DMS114 treated with DMSO at 0.1 percent for 48 hours (cell line): ENCODE measurements around the gene PRDM16.

Experiments used
- DNase-seq: peaks from one replicate; lab custom pipeline; 2025; ENCODE audit not compliant: unreplicated experiment; lab: John Stamatoyannopoulos, UW

Gene PRDM16

DNA sequence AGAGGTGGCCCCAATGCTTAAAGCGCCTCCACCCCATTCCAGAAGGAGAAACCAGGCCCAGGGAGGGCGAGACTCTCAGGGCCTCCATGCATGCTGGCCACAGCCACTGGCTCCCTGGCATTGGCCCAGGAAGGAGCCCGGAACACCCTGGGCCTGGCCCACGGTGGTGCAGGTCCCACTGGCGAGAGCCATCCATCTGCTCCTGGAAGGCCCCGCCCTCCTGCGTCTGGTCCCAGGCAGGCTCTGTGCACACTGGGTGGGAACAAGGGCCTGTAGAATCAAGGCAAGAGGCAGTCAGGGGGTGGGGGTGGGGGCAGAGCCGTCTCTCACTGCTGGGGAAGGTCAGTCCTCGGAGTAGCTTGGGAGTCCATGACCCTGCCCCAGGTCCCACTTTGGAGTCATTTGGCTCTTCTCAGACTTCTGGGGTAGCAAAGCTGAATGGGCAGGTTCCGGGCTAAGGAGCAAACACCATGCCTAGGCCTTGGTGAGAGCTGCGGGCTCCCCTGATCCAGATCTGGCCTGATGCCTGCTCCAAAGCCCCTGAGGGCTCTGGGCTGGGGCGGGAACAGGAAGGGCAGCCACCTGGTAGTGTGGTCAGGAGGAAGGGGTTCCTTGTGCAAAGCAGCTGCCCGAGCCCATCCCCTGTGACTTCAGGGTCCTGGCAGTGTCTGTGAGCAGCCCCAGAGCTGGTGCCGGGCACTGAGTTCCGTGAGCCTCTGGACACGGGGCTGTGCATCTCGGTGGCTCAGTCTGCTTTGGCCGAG lies 278.4 kb downstream of the PRDM16 start:
- DNase-seq = no peak

DNA sequence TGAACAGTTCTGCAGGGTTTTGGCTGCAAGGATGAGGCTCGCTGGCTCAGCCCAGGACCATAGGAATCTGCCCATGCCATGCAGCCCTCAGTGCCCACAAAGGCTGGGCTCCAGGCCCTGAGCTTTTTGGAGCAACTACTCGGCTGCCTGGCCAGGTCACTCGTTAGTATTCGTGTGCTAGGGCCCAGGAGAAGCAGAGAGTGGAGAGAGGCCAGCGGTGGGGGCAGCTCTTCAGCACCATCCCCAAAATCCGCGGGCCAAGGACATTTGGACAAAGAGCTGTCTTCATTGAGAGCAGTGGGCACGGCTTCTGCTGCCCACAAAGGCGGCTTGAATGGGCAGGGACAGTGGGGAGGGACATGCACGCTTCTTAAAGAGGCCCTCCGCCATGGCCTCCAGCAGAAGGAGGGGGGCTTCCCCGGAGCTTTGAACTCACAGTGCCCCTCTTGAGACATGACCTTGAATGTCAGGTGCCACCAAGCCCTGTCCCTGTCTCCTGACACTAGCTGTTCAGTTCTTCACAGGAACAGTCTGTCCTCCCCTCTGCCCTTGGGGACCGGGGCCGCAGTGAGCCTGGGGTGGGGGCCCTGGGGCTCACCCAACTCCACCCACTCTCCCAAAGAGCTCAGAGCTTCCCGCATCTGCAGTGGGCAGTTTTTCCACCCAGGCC lies 279.3 kb downstream of the PRDM16 start:
- no peak for DNase-seq

DNA sequence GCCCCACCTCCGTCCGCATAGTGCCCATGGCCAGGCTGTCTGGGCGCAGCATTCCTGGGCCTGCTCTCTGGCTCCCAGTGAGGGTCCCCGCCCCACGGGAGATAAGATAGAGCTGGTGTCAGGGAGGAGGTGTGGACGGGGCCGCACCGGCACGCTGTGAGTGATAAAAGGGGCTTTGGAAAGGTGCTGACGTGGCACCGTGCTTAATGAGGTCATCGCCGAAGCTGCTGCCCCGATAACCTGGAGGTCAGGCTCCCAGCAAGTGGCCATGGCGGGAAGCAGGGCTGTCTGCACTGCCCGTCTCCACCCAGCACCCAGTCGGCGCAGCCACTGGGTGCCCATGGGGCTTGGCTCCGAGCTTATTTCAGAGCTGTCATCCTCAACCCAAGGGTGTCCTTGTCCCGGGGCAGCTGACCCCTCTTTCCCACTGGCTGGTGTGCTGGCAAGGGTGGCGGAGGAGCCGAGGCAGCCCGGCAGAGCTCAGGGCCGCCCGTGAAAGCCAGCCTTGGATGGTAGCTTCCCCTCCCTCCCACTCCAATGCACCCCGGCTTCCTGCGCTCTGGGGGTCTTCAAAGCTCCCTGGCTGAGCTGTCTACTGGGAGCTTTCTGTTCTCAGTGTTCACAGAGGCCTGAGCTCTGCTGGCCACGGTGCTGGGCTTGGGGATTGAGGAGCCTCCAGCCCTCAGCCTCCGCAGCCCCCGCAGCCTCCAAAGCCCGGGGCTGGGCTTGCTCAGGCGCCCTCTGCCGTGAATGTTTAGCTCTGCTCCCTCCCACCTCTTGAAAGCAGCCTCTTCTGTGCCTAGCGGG lies 280.4 kb downstream of the PRDM16 start:
- DNase-seq = no peak

DNA sequence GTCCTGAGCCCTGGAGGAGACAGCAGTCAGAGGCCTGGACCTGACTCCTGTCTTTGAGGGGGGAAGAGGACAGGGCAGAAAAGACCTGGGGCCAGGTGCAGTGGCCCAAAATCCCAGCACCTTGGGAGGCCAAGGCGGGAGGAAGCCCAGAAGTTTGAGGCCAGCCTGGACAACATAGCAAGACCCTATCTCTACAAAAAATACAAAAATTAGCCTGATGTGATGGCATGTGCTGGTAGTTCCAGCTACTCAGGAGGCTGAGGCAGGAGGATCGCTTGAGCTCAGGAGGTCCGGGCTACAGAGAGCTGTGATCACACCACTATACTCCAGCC lies 280.9 kb downstream of the PRDM16 start:
- DNase-seq = no peak

DNA sequence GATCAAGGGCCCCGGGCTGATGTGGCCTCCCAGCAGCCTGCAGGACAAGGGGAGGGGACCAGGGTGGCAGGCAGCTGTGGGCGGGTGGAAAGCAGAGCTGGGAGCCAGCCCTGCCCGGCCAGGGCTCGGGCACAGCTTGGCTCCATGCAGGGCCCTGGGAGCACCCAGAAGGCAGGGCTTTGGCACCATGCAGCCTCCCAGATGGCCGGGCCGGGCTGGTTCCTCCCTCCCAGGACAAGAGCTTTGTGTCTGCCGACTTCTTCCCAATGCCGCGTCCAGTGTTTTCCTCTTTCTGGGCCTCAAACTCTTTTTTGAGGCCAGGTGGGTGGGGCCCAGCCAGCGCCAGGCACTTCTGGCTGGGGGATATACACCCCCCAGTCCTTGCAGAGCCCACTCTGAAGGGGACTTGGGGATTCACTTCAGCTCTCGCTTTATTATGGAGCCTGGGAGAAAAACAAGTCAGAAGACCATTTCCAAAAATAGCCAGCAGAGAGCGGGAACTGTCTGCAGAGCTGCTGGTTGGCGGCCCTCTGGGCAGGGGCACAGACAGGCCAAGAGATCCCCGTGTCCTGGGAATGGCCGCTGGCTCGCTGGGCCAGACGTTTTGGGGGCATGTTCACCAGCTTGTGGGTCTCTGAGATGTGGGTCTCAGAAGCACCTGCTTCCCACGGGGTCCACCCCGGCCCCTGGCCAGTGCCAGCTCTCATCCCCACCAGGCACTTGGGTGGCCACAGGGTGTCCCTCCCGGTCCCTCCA lies 281.7 kb downstream of the PRDM16 start:
- DNase-seq = no peak

DNA sequence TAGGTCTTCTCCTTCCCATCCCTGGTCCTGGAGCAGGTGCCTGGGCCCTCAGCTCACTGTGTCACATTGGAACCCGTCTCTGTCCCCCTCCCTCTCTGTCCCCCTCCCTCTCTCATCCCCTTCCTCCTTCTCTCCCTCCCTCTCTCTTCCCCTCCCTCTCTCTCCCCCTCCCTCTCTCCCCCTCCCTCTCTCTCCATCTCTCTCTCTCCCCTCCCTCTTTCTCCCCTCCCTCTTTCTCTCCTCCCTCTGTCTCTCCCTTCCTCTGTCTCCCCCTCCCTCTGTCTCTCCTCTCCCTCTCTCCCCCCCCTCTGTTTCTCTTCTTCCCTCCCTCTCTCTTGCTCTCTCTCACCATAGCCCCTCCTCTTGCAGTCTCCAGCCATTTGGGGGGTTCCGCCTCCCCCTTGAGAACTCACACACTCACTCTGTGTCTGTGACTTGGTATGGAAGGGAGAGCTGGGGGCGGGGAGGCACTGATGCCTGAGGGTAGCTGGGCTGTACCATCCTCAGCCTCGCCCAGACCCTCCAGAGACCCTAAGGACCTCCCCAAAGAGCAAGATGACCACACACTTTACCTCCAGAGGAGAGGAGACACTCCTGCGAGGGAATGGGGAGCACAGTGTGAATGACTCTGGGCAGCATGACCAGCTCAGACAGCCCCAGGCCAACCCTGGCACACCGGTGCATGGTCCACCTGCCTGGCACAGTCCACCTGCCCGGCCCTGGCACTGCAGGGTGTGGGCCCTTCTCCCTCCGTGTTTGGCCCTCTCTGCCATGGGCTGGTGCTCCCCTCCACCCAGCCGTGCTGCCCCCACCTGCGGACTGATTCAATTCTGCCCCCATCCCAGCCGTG lies 282.7 kb downstream of the PRDM16 start:
- DNase-seq = no peak

DNA sequence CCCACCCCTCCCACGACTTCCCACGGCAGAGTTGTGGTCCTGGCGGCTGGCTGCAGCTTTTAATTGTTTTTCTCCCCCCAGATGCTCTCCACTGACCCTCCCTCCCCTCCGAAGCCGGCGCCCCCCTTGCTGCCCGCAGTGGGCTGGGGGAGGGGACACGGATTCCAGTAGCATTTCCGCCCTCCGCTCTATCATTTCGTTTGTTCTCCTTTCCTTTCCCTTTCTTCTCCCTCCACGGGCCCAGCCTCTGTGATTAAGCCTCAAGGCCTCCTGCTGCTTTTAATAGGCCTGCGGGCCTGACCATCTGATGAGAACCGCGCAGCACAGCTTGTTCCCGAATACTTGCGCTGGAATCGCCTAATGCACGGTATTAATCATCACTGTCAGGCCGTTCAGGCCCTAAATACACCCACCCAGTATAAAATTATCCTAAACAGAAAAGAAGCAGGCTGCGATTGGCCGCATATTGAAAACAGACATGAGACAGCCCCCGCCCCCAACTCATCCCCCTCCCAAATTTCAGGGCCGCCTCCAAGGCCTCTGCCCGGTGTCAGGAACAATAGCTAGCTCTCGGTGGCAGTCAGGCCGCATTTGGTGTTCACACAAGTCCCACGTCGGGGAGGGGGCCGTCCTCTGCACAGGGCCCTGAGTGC lies 283.4 kb downstream of the PRDM16 start:
- DNase-seq = no peak

DNA sequence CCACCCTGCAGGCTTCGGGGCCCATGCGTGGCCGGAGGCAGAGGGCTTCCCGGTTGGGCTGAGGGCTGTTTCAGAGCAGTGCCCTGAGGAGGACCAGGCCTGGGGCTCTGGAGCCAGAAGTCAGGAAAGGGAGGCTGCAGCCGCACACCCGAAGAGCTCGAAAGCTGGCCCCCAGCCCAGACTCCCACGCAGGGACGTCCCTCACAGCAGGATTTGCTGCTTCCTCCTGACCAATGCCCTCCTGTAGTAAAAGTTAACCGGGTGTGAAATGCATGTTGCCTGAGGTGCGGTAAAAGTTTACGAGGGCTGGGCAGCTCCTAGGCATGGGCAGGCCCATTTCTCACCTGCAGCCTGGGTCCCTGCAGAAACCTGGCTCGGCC lies 283.9 kb downstream of the PRDM16 start:
- DNase-seq = no peak

DNA sequence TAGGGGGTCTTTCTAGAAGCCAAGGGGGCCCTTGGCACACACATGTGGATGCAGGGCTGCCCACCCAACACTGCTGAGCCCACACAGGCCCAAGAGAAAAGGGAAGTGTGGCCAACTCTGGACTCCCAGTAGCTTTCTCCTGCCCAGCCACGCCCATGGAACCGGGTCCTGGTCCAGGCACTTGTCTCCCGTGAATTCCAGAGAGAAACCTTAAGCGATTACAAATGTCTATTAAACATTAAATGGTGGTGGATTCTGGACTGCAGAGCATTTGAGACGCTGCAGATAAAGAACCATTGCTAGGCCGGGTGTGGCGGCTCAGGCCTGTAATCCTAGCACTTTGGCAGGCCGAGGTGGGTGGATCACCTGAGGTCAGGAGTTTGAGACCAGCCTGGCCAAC lies 284.9 kb downstream of the PRDM16 start:
- no peak for DNase-seq

DNA sequence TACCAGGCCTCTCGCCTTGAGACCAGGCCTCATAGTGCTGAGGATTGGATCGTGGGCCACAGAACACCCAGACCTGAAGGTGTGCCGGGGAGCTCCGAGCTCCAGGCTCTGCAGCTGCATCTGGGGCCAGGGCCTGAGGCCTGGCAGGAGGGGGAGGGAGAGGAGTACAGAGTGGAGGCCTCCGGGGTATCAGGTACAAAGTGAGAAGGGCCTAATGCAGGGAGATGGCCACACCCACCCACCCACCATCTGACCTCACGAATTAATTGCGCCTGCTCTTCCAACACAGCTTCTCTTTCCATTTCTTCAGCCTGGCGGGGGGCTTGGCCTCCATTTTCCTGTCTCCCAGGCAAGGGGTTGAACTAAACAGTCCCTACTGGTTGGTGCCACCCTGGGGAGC lies 286.1 kb downstream of the PRDM16 start:
- no peak for DNase-seq

DNA sequence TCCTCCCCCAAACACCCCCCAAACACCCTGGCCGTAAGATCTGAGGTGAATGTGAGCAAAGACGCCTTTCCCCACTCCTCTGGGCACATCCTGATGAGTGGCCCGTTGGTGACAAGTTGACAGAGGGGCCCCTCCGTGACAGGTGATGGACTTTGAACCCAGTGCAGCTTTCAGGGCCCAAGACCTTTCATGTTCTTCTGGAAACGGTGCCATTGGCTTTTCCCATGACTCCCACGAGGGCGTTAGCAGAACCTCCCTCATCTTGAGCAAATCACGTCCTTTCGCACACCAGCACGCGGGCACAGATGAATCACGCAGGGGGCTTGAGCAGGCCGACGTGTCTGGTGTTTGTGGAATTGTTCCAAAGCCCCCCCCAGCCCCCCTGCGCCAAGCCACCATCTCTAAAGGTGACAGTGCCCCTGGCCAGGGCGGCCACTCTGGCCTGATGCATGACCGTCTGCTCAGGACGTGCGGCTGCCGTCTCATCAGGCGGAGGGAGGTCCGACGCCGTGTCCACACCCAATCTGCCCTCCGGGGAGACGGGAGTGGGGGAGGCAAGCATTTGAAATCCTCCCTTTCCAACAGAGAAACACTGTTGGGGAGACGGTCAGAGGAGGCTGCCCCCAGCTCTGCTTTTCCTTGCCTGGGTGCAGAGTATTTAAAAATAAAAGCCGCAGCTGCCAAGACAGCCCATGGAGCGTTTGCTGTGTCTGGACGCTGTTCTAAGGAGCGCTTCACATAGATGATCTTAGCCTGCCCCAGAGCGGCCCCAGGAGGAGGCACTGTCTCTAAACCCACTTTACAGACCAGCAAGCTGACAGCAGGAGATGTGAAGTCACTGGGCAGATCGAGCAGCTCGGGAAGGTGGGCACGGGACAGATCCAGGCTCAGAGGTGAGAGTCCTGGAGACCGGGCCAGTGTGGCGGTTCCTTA lies 287.2 kb downstream of the PRDM16 start:
- no peak for DNase-seq

DNA sequence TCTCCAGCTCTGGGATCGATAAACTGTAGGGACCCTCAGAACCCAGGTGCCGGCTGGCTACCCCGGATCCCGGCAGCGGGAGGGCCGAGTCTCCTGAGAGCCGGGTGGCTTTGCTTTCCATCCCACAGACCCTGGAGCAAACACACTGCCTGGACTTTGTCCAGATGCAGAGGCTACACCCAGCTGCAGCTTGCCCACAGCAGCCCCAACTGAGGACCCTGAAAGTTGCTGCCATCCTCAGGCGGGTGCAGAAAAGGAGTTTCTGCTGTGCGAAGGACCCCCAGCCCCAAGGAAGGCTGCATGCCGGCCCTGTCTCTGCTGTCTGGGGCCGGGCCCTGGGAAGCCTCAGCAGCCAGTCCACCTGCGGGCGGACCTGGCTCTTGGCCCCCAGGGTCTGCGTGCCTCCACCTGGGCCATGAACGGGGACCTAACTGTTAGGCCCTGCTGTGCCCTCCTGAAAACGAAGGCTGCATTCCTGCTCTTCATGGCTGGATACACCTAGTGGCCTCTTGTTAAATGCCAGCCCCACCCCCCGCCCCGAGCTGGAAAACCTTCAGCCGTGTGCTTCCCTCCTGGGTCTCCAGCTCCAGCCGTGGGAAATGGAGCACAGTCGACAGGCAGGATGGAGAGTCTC lies 287.9 kb downstream of the PRDM16 start:
- no peak for DNase-seq

DNA sequence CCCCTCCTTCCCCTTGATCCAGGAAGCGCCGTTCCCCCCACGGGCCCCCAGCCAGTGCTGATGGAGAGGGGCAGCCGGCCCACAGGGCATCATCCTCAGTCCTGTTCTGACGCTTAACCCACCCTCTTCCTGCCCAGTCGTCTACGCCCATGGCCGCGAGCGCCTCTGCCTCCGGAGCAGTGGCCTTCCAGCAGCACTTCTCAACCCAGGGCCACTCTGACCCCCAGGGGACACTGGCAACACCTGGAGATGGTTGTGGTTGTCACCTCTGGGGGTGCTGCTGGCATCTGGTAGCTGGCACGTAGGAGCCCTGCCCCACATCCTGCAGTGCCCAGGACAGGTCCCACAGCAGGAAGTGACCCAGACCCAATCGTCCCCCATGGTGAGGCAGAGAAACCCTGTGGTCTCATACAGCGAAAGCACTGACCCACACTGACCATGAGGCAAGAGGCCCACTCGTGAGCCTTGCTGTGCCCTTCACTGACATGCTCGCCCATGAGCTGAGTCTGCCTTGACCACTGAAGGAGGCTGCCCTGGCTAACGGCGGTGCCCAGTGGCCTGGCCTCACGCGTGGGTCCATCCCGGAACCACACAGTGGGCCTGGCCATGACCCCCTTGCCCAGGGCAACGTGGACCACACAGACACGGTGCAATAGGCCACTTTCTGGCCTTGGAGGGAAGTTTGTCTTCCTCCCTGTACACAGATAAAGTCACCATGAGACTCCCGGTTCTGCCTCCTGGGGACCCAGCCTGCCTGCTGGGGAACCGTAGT lies 288.7 kb downstream of the PRDM16 start:
- no peak for DNase-seq

DNA sequence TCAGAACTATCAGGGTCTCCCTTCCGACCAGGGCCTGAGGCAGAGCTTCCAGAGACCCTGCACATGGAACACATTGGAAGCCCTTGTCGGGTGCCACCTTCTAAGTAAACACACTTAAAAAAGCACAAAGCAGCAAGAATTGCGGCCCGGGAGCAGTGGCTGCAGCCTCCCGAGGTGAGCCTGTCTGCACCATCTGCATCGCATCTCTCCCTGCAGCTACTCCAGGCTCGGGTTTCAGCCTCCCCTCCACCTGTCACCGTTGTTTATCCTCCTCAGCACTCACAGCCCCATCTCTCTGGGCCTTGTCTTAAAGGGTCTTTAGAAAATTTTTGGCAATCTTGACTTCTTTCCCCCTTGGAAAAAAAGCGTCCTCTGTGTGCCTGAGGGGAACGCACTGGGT lies 290.3 kb downstream of the PRDM16 start:
- no peak for DNase-seq

DNA sequence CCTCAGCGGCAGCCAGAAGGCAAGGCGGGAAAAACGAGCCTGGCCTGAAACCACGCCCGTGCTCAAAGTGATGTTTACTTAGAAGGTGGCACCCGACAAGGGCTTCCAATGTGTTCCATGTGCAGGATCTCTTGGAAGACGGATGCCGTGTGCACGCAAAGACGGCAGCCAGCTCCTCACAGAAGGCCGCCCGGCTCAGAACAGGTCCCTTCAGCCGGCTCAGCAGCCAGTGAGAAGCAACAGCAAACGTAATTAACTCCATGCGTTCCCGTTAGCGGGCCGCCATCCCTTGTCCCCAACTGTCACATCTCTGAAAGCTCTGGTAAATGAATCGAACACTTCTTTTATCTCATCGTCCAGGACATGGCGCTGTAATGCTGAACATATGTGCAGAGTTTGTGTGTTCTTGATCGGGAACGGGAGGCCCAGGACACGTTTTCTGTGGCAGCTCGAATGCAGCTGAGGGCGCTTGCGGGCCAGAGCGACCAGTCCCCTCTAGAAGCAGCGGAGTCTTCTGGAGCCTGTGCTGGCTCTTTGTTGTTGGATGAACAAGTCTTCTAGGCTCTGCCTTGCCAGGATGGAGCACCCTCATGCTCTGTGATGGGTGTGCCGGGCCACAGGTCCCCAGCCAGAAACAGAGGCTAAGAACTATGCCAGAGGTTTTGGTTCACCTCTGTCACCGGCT lies 290.9 kb downstream of the PRDM16 start:
- DNase-seq = no peak

DNA sequence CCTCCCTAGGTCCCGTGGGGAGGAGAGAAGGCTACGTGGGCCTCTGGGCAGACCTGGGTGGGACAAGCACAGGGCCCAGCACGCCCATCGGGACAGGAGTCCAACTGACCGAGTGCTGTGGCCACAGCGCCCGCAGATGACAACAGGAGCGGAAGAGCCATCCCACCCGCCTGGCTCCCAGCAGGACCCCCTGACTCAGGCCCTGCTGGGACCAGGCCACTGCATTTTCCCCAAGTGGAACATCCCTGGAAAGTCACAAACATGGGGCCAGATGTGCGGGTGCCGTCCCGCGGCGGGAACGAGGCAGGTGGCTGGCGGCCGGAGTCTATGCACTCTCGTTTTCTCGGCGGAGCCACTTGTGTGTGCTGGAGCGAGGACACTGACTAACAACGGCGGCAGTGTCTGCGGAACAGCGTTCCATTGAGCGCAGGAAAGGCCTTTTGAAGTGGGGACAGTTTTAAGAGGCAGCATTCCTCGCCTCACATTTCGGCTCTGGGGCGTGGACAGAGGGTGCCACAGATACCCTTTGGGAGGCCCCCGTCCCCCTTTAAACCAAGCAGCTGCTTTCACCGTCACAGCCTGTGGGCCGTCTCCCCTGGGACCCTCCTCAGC lies 291.7 kb downstream of the PRDM16 start:
- DNase-seq = no peak

DNA sequence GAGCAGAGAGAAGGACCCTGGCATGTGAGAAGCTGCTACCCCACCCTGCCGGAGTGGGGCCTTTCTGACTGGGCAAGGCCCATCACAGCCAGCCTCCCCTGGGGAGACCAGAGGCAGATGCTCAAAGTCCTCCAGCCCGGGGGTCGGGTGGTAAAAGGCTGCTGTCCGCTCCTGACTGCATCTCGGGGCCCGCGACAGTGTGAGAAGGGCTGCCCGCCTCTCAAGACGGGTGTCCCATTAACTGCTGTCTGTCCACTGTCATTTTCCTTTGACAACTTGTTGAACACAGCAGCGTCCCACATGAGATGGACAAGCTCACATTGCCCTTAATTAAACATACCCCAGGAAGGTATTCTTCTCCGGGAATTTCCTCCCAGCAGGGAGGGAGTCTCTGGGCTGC lies 294.0 kb downstream of the PRDM16 start:
- DNase-seq = no peak
